Astrocyte of the spinal cord (primary cell): Measurements from ENCODE around the gene CSTB.

Experiments
- DNase-seq: peaks from one replicate; pipeline ENCODE4 v3.0.0; 2011; ENCODE audit warnings: low read depth, low spot score
- H3K4me3 ChIP-seq: 2 replicates; pipeline ENCODE4 v1.5.1; 2011; ENCODE audit warnings: low read depth, mild to moderate bottlenecking, low read length, moderate library complexity
- CTCF ChIP-seq: IDR thresholded peaks from 2 replicates; pipeline ENCODE4 v1.5.1; 2012; ENCODE audit warnings: low read depth, mild to moderate bottlenecking, low read length, inconsistent platforms
- in situ Hi-C: cut with HindIII; loops from 2 replicates; pipeline ENCODE4 v1.10.0; 2017; ENCODE audit warnings: low sequenced_read_pairs

The CSTB gene

GRCh38 chr21:43799301-43799840 lies 23.3 kb upstream of the CSTB start:
- TF ChIP-seq CTCF = no peak
- in situ Hi-C loops = no loop called here
- no peak for DNase-seq
- no peak overlapping the region for H3K4me3 ChIP-seq

GRCh38 chr21:43797925-43798715 lies 22.0 kb upstream of the CSTB start:
- in situ Hi-C loops = no loop called here
- no peak for TF ChIP-seq CTCF
- no peak overlapping the region for H3K4me3 ChIP-seq
- no peak for DNase-seq

- H3K4me3 ChIP-seq = no peak overlapping the region
- in situ Hi-C loops = no loop called here
- no peak for DNase-seq
- no peak for TF ChIP-seq CTCF
Measured at GRCh38 chr21:43797415-43797814, 21.3 kb upstream of the CSTB start.

- H3K4me3 ChIP-seq = no peak overlapping the region
- no peak for TF ChIP-seq CTCF
- in situ Hi-C loops = no loop called here
- no peak for DNase-seq
Measured at GRCh38 chr21:43794857-43795256, 18.7 kb upstream of the CSTB start.

GRCh38 chr21:43794311-43794710 lies 18.2 kb upstream of the CSTB start:
- no peak for TF ChIP-seq CTCF
- in situ Hi-C loops = no loop called here
- DNase-seq = no peak
- no peak overlapping the region for H3K4me3 ChIP-seq

GRCh38 chr21:43793243-43793642 lies 17.1 kb upstream of the CSTB start:
- in situ Hi-C loops = no loop called here
- DNase-seq = no peak
- no peak for TF ChIP-seq CTCF
- no peak overlapping the region for H3K4me3 ChIP-seq
